ENCODE results near the gene SNAP25.

Gene SNAP25

GRCh38 chr20:10209091-10209490, 9.5 kb upstream of the SNAP25 start:
- no peak overlapping the region for H3K4me3 ChIP-seq (ENCODE audit: low read depth, low read length)
- DNase-seq (ENCODE audit: low read depth): no peak

GRCh38 chr20:10213526-10213925, 5.1 kb upstream of the SNAP25 start:
- no peak for DNase-seq (ENCODE audit: low read depth)
- H3K4me3 ChIP-seq (ENCODE audit: low read depth, low read length): no peak overlapping the region

- H3K4me3 ChIP-seq (ENCODE audit: low read depth, low read length): no peak overlapping the region
- DNase-seq (ENCODE audit: low read depth): peak; percentile 1
These were observed 2.4 kb upstream of the SNAP25 start for GRCh38 chr20:10216146-10216791.

GRCh38 chr20:10217721-10218410, 764 bp upstream of the SNAP25 start:
- peak overlapping the region; percentile 47 for H3K4me3 ChIP-seq (ENCODE audit: low read depth, low read length)
- DNase-seq (ENCODE audit: low read depth): peak; percentile 91

- peak overlapping the region; percentile 55 for H3K4me3 ChIP-seq (ENCODE audit: low read depth, low read length)
- DNase-seq (ENCODE audit: low read depth): no peak
These were observed 792 bp downstream of the SNAP25 start for GRCh38 chr20:10219452-10219791.

GRCh38 chr20:10219993-10220750, 1.5 kb downstream of the SNAP25 start:
- DNase-seq (ENCODE audit: low read depth): no peak
- H3K4me3 ChIP-seq (ENCODE audit: low read depth, low read length): no peak overlapping the region

GRCh38 chr20:10221021-10221420, 2.4 kb downstream of the SNAP25 start:
- no peak overlapping the region for H3K4me3 ChIP-seq (ENCODE audit: low read depth, low read length)
- DNase-seq (ENCODE audit: low read depth): no peak

- no peak overlapping the region for H3K4me3 ChIP-seq (ENCODE audit: low read depth, low read length)
- no peak for DNase-seq (ENCODE audit: low read depth)
These were observed 6.9 kb downstream of the SNAP25 start for GRCh38 chr20:10225439-10226060.

GRCh38 chr20:10228330-10228729, 9.7 kb downstream of the SNAP25 start:
- DNase-seq (ENCODE audit: low read depth): no peak
- no peak overlapping the region for H3K4me3 ChIP-seq (ENCODE audit: low read depth, low read length)

GRCh38 chr20:10231290-10231689, 12.7 kb downstream of the SNAP25 start:
- H3K4me3 ChIP-seq (ENCODE audit: low read depth, low read length): no peak overlapping the region
- no peak for DNase-seq (ENCODE audit: low read depth)

- no peak for DNase-seq (ENCODE audit: low read depth)
- no peak overlapping the region for H3K4me3 ChIP-seq (ENCODE audit: low read depth, low read length)
These were observed 18.2 kb downstream of the SNAP25 start for GRCh38 chr20:10236540-10237533.

- no peak for DNase-seq (ENCODE audit: low read depth)
- no peak overlapping the region for H3K4me3 ChIP-seq (ENCODE audit: low read depth, low read length)
These were observed 21.3 kb downstream of the SNAP25 start for GRCh38 chr20:10239954-10240353.

- no peak overlapping the region for H3K4me3 ChIP-seq (ENCODE audit: low read depth, low read length)
- no peak for DNase-seq (ENCODE audit: low read depth)
These were observed 22.0 kb downstream of the SNAP25 start for GRCh38 chr20:10240655-10241054.

GRCh38 chr20:10242166-10242565, 23.5 kb downstream of the SNAP25 start:
- DNase-seq (ENCODE audit: low read depth): no peak
- H3K4me3 ChIP-seq (ENCODE audit: low read depth, low read length): no peak overlapping the region

- no peak overlapping the region for H3K4me3 ChIP-seq (ENCODE audit: low read depth, low read length)
- no peak for DNase-seq (ENCODE audit: low read depth)
These were observed 28.8 kb downstream of the SNAP25 start for GRCh38 chr20:10247440-10247839.

- DNase-seq (ENCODE audit: low read depth): no peak
- H3K4me3 ChIP-seq (ENCODE audit: low read depth, low read length): no peak overlapping the region
These were observed 30.6 kb downstream of the SNAP25 start for GRCh38 chr20:10249048-10249770.

- H3K4me3 ChIP-seq (ENCODE audit: low read depth, low read length): no peak overlapping the region
- no peak for DNase-seq (ENCODE audit: low read depth)
These were observed 31.2 kb downstream of the SNAP25 start for GRCh38 chr20:10249822-10250221.

GRCh38 chr20:10250902-10251301, 32.3 kb downstream of the SNAP25 start:
- H3K4me3 ChIP-seq (ENCODE audit: low read depth, low read length): no peak overlapping the region
- no peak for DNase-seq (ENCODE audit: low read depth)

All from skeletal muscle cell (primary cell).